KG1 (cell line): ENCODE measurements around the gene SH3RF3.
A peak's percentile ranks its signal among the peaks of the same experiment; 100 is the strongest.

Source experiments
- DNase-seq: peaks from one replicate; lab custom pipeline; 2025; lab: John Stamatoyannopoulos, UW

Gene SH3RF3

DNA sequence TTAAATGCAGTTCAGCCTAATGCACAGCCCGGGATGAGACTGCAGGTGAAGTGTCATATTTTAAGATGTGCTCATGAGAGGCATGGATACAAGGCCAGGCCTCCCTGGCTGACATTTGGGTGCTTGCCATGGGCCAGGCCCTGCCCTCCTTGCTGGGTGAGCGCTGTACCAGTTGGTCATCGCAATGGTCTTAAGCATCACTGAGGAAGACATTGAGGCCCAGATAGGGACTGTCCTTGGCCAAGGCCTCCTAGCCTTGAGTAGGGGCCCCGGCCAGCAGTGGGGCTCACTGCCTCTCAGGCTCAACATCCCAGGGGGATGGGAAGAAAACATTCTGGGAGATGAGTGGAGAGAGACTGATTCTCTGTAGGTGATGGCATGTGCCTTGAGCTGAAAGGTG lies 184.3 kb downstream of the SH3RF3 start:
- DNase-seq, result no peak

DNA sequence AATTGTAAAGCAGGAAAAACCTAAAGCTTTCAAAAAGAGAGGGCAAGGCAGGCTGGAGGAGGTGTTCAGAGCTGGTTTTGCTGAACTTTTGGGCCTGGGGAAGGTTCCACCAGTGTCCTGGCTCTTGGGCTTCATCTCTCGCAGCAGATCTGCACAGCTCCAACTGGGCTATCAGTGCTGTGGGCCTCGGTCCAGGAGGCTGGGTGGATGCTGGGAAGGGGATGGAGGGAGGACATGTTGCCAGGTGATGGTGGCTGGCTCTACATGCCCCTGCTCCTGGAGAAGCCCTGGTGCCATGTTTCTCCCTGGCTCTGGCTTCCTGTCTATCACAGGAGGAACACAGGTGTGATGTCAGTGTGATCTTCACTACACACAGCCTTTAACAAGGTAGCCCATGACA lies 187.1 kb downstream of the SH3RF3 start:
- no peak for DNase-seq

DNA sequence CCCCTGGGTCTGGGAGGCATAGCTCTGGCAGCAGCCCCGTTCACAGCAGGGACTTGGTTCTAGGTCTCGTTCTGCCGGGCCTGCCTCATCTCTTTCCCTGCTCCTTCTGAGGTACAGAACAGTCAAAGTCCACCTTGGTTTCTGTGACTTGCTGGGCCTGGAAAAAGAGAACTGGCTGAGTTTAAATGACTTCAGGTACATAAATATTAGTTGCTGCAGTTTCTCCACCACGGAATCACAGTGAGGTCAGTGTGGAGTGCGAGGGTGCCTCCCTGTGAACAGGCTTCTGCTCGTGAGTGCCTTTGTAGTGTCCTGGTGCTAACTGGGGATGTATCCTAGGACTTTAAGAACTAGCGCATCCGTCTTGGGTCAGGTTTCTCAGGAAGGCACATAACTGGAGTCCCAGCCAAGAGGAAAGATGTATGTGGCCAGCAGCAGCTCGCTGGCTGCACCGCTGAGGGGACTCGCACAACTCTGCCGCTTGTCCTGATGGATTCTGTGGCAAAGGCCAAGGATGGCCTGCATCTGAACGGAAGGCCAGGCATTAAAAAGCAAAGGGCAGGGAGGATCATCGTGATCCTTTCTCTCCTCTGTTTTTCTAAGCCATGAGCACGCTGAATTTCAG lies 188.6 kb downstream of the SH3RF3 start:
- no peak for DNase-seq

DNA sequence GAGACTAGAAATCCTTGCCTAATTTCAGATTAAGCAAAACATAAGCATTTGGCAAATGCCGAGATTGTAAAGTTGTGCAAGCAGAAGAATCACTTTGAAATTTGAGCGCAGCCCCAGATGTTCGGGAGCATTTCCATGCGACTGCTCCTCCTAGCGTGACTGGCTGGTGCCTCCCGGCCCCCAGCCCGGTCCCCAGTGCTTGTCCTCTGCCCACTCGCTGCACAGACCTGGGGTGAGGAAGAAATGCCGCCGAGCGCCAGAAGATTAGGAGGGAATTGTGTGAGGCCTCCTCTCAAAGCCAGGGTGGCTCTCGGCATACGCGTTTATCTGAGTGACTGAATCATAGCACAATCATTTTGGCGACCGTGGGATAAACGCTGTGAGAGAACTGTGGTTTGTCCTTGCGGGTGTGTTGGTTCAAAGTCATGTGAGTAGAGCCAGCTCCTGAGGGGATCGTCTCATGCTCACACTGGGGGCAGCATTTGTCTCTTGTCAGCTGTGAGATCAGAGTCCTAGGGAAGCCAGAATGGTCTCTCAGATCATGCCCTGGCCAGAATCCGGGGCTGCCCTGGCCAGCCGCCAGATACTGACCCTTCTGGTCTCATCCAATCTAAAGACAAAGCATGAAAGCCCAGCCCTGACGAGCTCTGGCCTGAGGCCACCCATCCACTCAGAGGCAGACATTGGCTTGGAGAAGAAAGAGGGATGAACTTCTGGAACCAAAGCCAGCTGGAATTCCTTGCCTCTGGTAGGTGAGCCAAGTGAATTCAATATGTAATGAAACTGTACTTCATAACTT lies 189.3 kb downstream of the SH3RF3 start:
- DNase-seq, result no peak

DNA sequence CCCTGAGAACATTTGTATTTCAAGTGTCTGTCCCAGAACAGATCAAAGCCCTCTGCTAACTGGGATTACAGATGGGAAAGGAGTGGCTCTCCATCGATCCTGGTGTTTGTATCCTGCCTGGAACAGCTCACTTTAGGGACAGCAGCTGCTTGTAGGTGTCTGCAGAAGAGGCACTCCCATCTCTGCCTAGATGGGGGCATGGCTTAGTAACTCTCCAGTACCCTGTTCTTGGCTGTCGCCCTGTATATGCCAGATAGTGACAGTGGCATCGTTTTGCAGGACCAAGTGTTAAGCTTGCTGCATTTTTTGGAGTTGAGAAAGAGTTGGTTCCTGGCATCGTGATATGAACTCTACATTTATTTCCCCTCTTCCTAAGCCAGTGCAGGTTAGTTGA lies 189.9 kb downstream of the SH3RF3 start:
- no peak for DNase-seq

DNA sequence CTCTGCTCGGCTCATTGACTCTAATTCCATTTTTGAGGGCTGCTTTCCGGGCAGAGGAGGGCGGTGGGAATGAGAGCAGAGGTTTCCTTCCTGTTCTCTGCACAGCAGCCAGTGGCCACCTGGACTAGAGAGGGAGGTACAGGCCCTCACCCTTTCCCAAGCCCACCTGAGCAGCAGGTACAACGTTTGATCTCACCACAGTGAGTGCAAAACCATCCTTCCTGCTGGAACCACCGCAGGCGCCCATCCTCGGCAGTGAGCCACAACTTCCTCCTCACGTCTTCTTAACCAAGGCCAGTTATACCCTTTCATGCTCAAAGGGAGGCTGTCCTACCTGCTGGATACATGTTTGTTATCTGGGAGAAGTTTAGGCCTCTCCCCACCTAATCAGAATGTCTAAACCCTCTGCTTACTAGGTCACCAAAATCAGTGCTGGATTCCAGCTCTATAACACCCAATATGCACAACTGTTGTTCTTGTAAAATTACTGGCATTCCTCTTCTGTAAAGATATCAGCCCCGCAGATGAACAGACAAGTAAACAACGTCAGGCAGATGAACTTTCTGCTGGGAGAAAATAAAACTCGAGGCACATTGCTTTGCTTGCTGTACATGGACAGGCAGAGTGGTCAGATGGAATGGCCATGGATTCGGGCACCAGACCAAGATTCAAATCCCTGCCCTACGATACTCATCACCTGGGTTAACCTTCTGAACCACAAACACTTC lies 191.4 kb downstream of the SH3RF3 start:
- no peak for DNase-seq

DNA sequence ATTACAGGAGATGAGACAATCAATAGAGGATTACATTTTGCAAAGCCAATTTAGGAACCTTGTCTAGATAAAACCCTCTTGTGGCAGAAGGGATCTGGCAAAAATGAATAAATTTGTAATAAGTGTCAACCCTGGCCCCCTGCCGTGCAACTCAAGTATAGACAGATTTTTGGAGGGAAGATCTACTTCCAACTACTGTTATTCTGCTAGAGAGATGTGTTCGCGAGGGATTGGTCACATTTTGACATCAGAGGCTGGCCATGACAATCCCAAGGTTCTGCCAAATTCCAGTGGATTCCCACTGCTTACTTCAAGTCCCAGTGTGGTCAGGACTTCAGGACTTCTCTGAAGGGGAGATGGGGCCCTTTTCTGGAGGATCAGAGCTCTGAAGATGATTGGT lies 192.6 kb downstream of the SH3RF3 start:
- no peak for DNase-seq

DNA sequence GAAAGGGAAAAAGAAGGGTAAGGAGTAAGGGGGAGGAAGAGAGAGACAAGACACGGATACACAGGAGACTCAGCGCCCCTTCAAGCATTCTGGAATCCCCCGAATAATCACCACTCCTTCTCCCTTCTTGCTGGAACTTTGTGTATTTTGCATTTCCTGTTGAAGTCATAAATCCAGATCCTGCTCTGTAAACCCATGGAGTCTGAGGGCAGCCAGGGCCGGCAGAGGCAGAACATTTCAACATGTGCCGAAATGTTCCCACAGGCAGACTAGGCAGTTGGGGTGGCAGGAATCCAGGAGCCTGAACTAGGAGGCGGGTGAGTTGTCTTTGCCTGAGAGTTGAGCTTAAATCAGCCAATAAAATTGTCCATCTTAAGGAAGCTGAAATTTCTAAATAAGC lies 193.1 kb downstream of the SH3RF3 start:
- no peak for DNase-seq

DNA sequence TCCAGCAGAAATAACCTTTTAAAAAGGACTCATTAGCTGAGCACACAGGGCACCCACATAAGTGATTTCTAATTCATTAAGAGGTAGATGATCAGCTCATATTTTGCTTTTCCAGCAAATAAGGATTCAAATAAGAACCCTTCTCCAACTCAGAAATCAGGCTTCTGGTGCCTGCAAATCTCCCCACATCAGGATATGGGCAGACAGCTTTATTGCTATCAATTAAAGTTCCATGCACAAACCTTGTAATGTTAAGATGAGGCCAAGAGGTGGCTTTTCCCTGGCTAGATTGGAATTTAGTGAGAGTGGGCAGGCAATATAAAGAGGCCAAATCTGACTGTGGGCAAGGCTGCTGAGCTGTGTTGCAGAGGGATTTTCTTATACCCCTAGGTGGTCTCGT lies 193.6 kb downstream of the SH3RF3 start:
- DNase-seq, result no peak

DNA sequence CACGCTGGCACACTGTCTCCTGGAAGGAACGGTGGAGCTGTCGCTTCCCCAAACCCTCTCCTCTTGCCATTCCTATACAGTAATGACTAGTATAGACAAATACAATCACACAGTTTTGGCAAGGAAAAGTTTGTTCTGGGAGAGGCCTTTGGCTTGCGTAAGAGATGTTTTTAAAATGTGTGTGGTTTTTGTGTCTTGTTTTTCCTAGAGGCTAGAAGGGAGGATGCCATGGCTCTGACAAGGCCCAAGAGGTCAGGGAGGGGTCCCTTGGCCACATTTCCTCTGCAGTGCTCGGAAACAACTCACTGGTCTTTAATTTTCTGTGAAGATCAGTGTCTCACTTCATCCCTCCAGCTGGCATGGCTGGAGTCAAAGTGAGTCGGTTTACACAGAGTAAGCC lies 195.9 kb downstream of the SH3RF3 start:
- no peak for DNase-seq

DNA sequence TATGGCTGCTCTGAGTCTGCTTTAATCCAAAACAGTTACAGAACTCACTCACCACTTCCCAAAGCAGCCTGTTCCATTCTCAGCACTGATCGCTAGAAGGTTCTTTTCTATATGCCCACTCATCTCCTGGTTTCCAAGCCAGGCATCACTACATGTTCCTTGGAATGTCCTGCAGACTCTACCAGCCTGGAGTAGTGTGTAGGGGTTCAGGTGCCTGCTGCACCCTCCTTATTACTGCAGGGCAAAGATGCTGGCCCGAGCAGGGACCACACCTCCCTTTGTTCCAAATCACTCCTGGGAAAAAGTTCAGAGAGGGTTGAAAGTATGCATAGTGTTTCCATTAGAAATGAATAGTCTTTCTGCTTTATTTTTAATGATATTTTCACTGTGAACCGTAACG lies 196.6 kb downstream of the SH3RF3 start:
- DNase-seq, result no peak

DNA sequence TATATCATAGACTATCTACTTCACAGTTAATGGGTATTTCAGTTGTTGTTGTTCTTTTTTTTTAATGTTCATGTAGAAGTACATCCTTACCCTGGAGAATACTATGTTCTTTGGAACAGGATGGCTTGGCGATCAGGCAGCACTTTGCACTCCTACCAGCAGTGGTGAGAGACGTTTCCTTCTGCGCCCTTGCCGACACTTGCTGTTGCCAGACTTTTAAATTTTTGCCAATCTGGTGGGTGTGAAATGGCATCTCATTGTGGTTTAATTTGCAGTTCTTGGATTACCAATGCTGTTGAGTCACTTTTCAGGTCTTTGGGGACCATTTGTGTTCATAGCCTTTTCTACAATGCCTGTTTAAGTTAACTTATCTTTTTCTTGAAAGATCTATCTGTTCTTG lies 197.3 kb downstream of the SH3RF3 start:
- DNase-seq, result no peak

DNA sequence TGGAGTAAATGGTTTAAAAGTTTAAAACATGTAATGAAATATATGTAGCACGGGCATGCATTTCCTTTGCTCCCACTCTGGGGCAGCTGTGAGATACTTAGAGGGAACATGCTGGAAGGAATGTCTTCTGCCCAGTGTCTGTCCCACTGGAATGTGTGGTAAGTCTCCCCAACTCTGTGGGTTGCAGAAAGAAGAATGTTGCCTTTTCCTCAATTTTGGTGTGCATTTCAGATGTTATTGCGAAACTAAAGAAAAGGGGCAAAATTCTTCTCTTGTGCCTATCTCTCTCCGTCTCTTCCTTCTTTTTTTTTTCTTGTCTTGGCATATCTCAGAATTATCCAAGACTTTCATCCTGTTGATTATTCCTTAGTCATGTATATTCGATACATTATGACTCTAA lies 201.1 kb downstream of the SH3RF3 start:
- no peak for DNase-seq

DNA sequence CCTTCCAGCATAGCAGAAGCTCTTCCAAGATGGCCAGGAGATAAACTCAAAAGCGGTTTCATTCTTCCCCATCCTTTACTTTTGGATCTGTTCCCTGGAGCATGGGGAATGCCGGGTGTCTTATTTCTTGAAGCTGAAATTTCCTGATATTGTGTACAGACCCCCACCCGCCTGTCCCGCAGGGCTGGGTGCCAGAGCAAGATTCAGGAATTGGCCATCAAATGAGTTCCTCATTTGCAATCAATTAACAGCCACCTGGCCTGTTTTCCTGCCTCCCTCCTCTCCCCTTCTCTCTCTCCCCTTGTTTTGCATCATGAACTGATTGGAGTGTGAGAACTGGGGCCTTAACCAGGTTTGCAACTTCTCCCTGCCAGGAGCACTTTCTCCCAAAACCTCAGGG lies 202.1 kb downstream of the SH3RF3 start:
- DNase-seq, result no peak

DNA sequence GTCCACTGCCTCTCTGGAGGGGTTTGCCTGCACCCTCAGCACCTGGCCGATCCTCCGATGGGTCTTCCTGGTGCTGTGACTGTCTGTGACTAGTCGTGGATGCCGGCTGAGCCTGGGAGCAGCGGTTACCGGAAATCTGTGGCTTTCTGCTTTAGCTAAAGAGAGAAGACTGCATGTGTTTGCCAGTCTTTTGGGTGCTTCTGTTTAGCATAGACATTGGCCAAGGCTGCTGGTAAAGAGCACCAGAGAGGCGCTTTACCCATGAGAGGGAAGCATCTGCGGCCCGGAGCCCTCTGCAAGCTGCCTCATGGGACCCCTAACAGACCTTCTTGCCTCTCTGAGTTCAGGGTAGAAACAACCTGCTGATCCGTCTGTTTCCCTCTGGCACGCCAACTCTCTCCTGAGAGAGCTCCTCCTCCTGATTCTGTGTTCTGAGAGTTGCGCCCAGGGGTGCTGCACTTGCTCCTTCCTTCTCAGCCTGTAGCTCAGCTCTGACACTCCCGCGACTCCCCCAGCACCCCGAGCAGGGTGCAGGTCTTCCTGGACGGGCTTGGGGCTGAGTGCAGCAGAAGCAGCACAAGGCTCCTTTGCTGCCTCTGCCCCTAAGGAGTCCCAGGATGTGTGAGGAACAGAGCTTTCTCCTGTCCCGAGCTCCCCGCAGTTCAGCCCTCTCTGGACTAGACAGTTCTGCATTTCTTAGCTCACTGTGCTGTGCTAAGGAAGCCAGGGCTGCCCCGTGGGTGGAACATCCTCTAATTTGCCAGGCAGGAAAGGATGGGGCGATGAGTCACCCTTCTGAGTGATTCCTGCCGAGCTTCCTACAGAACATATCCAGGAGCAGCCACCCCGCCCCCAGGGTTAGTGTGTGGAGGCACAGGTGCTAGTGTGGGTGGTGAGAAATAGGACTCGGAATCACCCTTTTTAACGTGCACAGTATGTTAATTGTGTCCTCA lies 203.2 kb downstream of the SH3RF3 start:
- DNase-seq, result peak; percentile 58

DNA sequence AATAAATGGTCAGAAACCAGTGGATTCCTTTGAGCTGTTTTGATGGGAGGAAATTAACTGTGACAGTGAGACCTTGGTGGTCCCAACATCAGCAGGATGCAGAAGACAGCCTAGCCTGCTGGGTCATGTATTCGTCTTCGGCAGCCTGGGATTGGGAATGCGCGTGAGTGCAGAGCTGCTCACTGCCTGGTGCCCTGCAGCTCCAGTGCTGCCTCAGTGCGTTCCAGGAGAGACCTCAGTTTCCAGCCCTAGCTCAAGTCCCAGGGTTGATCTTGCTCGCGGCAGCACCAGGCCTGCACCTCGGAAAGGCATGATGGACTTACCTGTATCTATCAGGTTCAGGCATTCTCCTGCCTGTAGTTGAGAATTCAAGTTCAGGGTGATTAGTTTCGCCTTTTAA lies 203.9 kb downstream of the SH3RF3 start:
- DNase-seq, result no peak

DNA sequence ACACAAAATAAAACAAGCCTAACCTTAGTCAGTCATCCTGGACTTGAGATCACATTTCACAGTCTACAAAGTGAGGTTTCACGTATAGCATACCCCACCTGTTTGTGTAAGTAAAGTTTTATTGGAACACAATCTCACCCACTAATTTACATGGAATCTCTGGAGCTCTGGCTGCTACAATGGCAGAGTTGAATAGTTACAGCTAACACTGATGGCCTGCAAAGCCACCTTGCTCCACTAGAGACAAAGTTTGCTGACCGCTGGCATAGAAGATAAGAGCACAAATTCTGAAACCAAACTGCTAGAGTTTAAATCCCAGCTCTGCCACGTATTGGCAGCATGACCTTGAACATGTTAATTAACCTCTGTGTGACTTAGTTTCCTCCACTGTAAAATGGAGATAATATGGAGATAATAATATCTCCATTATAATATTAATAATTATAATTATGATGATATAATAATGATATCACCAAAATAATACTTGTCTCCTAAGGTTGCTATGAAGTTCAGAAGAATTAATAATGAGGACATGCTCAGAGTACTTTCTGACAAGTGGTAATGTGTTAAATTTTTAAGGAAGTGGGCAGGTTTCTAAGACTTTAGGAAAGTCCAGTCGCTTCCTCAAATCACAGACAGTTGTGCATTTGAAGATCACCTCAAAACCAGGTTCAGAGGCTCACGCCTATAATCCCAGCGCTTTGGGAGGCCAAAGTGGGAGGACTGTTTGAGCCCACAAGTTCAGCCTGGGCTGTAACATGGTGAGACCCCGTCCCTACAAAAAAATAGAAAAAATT lies 204.6 kb downstream of the SH3RF3 start:
- no peak for DNase-seq

DNA sequence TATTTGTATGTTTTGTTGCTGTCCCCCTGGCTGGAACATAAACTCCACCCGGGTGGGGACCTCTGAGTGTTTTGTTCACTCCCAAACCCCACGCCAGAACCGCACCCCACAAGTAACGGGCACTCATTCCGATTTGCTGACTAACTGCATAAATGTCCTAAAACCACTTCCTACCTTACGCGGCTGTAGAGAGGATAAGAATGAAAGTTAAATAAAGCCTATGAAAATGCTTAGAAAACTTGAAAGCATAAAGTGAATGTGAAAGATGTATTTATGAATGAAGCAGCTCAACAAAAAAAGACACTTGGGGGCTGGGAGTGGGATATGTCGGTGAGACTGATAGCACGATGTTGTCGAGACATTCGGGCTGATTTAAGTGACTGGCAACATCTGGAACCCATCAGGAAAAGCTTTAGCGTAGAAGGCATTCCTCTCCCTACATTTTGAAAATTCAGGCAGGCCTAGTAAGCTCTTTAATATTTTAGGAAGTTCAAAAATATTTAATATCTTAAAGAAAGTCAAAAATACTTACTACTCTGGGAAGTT lies 206.7 kb downstream of the SH3RF3 start:
- no peak for DNase-seq

DNA sequence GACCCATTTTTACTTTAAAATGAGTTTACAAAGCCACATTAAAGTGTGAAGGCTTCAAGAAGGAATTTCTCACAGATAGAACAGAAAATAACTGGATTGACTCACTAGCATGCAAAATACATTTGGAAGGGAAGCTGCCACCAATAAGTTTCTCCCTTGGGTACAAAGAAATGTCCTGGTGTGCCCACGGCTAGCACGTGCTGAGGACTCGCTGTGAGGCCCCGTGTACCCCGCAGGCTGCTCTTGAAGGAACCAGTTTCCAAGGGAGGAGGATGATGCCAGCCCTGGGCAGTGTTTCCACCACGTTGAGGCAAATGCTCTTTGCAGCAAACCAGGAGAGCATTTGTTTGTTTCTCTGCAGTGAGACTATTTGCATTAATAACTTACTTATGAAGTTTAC lies 207.3 kb downstream of the SH3RF3 start:
- no peak for DNase-seq

DNA sequence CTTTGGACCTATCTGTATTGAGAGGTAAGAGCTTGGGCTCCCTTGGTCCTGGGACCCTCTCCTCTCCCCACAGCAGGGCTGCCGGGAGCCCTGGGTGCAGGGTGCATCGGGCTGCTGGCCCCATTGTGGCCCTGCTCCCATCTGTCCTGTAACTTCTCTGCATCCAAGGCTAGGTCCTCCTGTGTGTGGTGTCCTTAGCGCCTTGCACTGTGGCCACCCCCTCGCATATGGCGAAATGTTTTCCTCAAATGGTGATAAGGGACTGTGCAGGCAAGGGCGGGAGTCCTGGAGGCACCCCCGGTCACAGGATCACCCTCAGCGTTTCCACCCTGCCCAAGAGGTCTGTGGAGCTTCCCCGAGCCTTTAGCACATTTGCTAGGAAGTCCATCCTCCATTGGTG lies 208.2 kb downstream of the SH3RF3 start:
- no peak for DNase-seq

DNA sequence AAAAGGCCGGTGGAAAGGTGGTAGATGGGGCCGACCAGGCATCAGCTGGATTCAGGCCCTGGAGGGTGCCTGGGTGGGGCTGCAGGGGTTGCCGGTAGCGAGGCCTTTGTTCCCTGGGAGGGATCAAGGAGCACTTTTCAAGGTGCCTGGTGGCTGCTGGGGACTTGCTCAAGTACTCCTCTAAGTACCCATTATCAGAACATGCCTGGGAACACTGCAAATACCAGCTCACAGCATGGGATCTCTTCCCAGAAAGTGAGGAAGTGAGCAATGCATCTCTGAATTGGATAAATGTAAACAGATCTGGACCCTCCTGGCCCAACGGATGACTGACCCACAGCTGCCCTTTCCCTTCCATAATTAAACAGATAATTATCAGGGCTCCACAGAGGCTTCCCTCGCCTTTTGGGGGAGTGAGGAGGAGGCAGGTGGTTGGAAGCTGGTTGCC lies 210.5 kb downstream of the SH3RF3 start:
- no peak for DNase-seq
